SK-N-SH (cell line): ENCODE measurements around the gene CRYZL1. TPM values are rescaled to one million over a fixed set of nuclear protein-coding genes. Genes with fewer than 3 reads are reported as not detected.

Experiments
- CTCF ChIA-PET: fragments of 300-600, 350-600 bp; formaldehyde crosslinking; extraction: SDS; loops from one replicate; lab custom pipeline; 2021; lab: Yijun Ruan, JAX
- POLR2A ChIA-PET: fragments of 350-600 bp; sonication (Branson Sonifier 250); formaldehyde crosslinking; extraction: SDS; loops from one replicate; lab custom pipeline; 2020; ENCODE audit warnings: antibody characterized with exemption, inconsistent platforms; lab: Yijun Ruan, JAX
- DNase-seq: peaks from one replicate; pipeline ENCODE4 v3.0.0; 2012
- H2AFZ ChIP-seq: fragments of 200-600 bp; sonication (generic); 2 replicates; pipeline ENCODE4 v1.8.1; 2016; ENCODE audit warnings: antibody characterized with exemption, mild to moderate bottlenecking, low read depth
- H3F3A ChIP-seq: fragments of 200-600 bp; sonication (generic); replicated peaks from 2 replicates; pipeline ENCODE3; 2016; ENCODE audit warnings: antibody characterized with exemption, mild to moderate bottlenecking; ENCODE audit not compliant: insufficient read depth
- H3K27ac ChIP-seq, 2 experiments: fragments of 200-500 bp in 1 of 2; fragments of 200-600 bp in 1 of 2; sonication (Bioruptor generic) in 1 of 2; sonication (generic), shearing (Covaris generic) in 1 of 2; 2 replicates each; pipeline versions ENCODE4 v1.5.1 to v1.6.1; 2014 to 2016; ENCODE audit warnings: low read depth in 2 of 2, inconsistent platforms in 1 of 2, low read length in 1 of 2, mild to moderate bottlenecking in 1 of 2, mixed read lengths in 1 of 2
- H3K27me3 ChIP-seq: fragments of 200-600 bp; sonication (generic), shearing (Covaris generic); 2 replicates; pipeline ENCODE4 v1.6.1; 2016; ENCODE audit warnings: mixed run types; ENCODE audit not compliant: insufficient read depth
- H3K36me3 ChIP-seq, 2 experiments: fragments of 200-500 bp in 1 of 2; fragments of 200-600 bp in 1 of 2; sonication (Bioruptor generic) in 1 of 2; sonication (generic) in 1 of 2; replicated peaks in 1 of 2; 2 replicates each; pipeline versions ENCODE3 to v1.5.1; 2014 to 2016; ENCODE audit warnings: low read length in 1 of 2, mild to moderate bottlenecking in 1 of 2; ENCODE audit not compliant: insufficient read depth in 2 of 2, control insufficient read depth in 1 of 2
- H3K4me1 ChIP-seq, 2 experiments: fragments of 200-500 bp in 1 of 2; fragments of 200-600 bp in 1 of 2; sonication (Bioruptor generic) in 1 of 2; sonication (generic), shearing (Covaris generic) in 1 of 2; 2 replicates each; pipeline versions ENCODE4 v1.5.1 to v1.6.1; 2014 to 2016; ENCODE audit warnings: low read depth in 1 of 2, low read length in 1 of 2, mixed run types in 1 of 2; ENCODE audit not compliant: insufficient read depth in 2 of 2, control insufficient read depth in 1 of 2
- H3K4me2 ChIP-seq: fragments of 200-600 bp; sonication (generic), shearing (Covaris generic); 2 replicates; pipeline ENCODE4 v1.6.1; 2017; ENCODE audit warnings: mixed run types
- H3K4me3 ChIP-seq, 2 experiments: fragments of 200-500 bp in 1 of 2; fragments of 200-600 bp in 1 of 2; sonication (Bioruptor generic) in 1 of 2; sonication (generic), shearing (Covaris generic) in 1 of 2; 2 replicates each; pipeline versions ENCODE4 v1.5.1 to v1.8.1; 2014 to 2016; ENCODE audit warnings: low read depth in 2 of 2, inconsistent platforms in 1 of 2, low read length in 1 of 2, mild to moderate bottlenecking in 1 of 2, mixed read lengths in 1 of 2, moderate library complexity in 1 of 2
- H3K79me2 ChIP-seq: fragments of 200-600 bp; sonication (generic); 2 replicates; pipeline ENCODE4 v1.8.1; 2017; ENCODE audit warnings: mild to moderate bottlenecking; ENCODE audit not compliant: insufficient read depth
- H3K9ac ChIP-seq: fragments of 200-600 bp; sonication (generic); 2 replicates; pipeline ENCODE4 v1.6.1; 2017; ENCODE audit warnings: mixed run types
- H3K9me2 ChIP-seq: fragments of 200-600 bp; sonication (generic); 2 replicates; pipeline ENCODE4 v1.6.1; 2017; ENCODE audit warnings: mixed run types
- H3K9me3 ChIP-seq: fragments of 200-600 bp; sonication (generic); 2 replicates; pipeline ENCODE4 v1.6.1; 2017; ENCODE audit warnings: mixed run types, mild to moderate bottlenecking, moderate library complexity
- H4K20me1 ChIP-seq: fragments of 200-600 bp; sonication (generic); 2 replicates; pipeline ENCODE4 v1.6.1; 2017; ENCODE audit warnings: mild to moderate bottlenecking, mixed run types; ENCODE audit not compliant: insufficient read depth
- CTCF ChIP-seq: fragments of 200-600 bp; sonication (generic); IDR thresholded peaks from 2 replicates; pipeline ENCODE4 v1.6.1; 2017; ENCODE audit warnings: antibody characterized with exemption, mild to moderate bottlenecking, moderate library complexity
- ELF1 ChIP-seq: IDR thresholded peaks from 2 replicates; pipeline ENCODE4 v1.4.0; 2012
- EP300 ChIP-seq, 2 experiments: IDR thresholded peaks; 2 replicates each; pipeline versions ENCODE4 v1.4.0 to v1.6.1; 2012; ENCODE audit warnings: borderline replicate concordance in 1 of 2, low read depth in 1 of 2, low read length in 1 of 2
- FOXJ3 ChIP-seq: sonication (generic); formaldehyde crosslinking; IDR thresholded peaks from 2 replicates; pipeline ENCODE4 v1.5.1; 2020; ENCODE audit warnings: mild to moderate bottlenecking, missing genetic modification reagents
- FOXM1 ChIP-seq: IDR thresholded peaks from 2 replicates; pipeline ENCODE4 v1.4.0; 2012; ENCODE audit warnings: low read depth, mild to moderate bottlenecking
- GABPA ChIP-seq: IDR thresholded peaks from 2 replicates; pipeline ENCODE4 v1.4.0; 2012; ENCODE audit warnings: low read depth, mild to moderate bottlenecking
- GATA2 ChIP-seq: sonication (generic); formaldehyde crosslinking; IDR thresholded peaks from 2 replicates; pipeline ENCODE4 v1.5.0; 2020; ENCODE audit warnings: mild to moderate bottlenecking, missing genetic modification reagents
- IRF3 ChIP-seq: fragments of 150-350 bp; IDR thresholded peaks from 2 replicates; pipeline ENCODE4 v1.6.1; 2016; ENCODE audit warnings: mild to moderate bottlenecking, low read depth, low read length
- JUND ChIP-seq: IDR thresholded peaks from 2 replicates; pipeline ENCODE4 v1.4.0; 2012
- MAX ChIP-seq: IDR thresholded peaks from 2 replicates; pipeline ENCODE4 v1.4.0; 2012; ENCODE audit warnings: low read depth
- MXI1 ChIP-seq: IDR thresholded peaks from 2 replicates; pipeline ENCODE4 v1.6.1; 2012; ENCODE audit warnings: mild to moderate bottlenecking, low read depth, low read length, improper control_type of control experiment
- NFIC ChIP-seq: IDR thresholded peaks from 2 replicates; pipeline ENCODE4 v1.4.0; 2012; ENCODE audit warnings: borderline replicate concordance
- RAD21 ChIP-seq: IDR thresholded peaks from 2 replicates; pipeline ENCODE4 v1.6.1; 2012; ENCODE audit warnings: mild to moderate bottlenecking, low read length
- RCOR1 ChIP-seq: fragments of 150-350 bp; IDR thresholded peaks from 2 replicates; pipeline ENCODE4 v1.6.1; 2017; ENCODE audit warnings: antibody characterized with exemption, low read length
- RFX5 ChIP-seq: IDR thresholded peaks from 2 replicates; pipeline ENCODE4 v1.6.1; 2012; ENCODE audit warnings: mild to moderate bottlenecking, improper control_type of control experiment, low read length
- SMC3 ChIP-seq: IDR thresholded peaks from 2 replicates; pipeline ENCODE4 v1.6.1; 2012; ENCODE audit warnings: low read depth, low read length, improper control_type of control experiment
- TCF12 ChIP-seq: IDR thresholded peaks from 2 replicates; pipeline ENCODE4 v1.4.0; 2012
- YY1 ChIP-seq: IDR thresholded peaks from 2 replicates; pipeline ENCODE4 v1.4.0; 2012; ENCODE audit warnings: low read depth, mild to moderate bottlenecking
- WGBS: methylation state at CpG from one replicate; pipeline ENCODE4 v1.1.6; 2017; ENCODE audit warnings: low lambda C conversion rate; 5-methylcytosine and 5-hydroxymethylcytosine counted together
- polyA plus RNA-seq, 3 experiments: library from polyadenylated mRNA; depleted of rRNA; stranded (reverse); fragments of >200 nt; gene quantifications; 2 replicates each; pipeline ENCODE4 v1.2.3, GENCODE V29; 2012

CRYZL1 gene
- polyA plus RNA-seq, 1 of the 3 experiments (the other 2 are of a cell fraction) = 26.3 TPM

GRCh38 chr21:33663241-33663640 is 21.7 kb upstream of the CRYZL1 start (continued):
- TF ChIP-seq NFIC (no peak), IRF3 (no peak), JUND (no peak), TCF12 (no peak), EP300 (IDR thresholded peaks at IDR 0.05; ENCODE audit: borderline replicate concordance in 1 of 2, low read depth in 1 of 2, low read length in 1 of 2) (no peak), MXI1 (no peak)

GRCh38 chr21:33662046-33662445 is 20.5 kb upstream of the CRYZL1 start:
- H3K79me2 ChIP-seq = peaks cover 99% of the 10 kb centered on the region
- no peak overlapping the region for H2AFZ ChIP-seq
- H4K20me1 ChIP-seq = peaks cover 17% of the 10 kb centered on the region
- no peaks in the 10 kb centered on the region for H3K9me2 ChIP-seq
- H3K4me2 ChIP-seq = no peak overlapping the region
- no peak overlapping the region for H3K27ac ChIP-seq
- H3K9ac ChIP-seq = no peak overlapping the region
- H3K36me3 ChIP-seq = peaks cover 0 to 14% of the 10 kb centered on the region in 2 experiments
- H3K4me1 ChIP-seq = peaks cover 0 to 4% of the 10 kb centered on the region in 2 experiments; a peak in 1 of 4 replicates
- H3K9me3 ChIP-seq = peaks cover 4% of the 10 kb centered on the region; the same call in 1 of the 2 replicates
- POLR2A ChIA-PET = interaction anchor here (1.0 kb wide), 1 partner anchor 37 kb away, joined by 3 read pairs; no protein-coding TSS in a partner anchor
- no peaks in the 10 kb centered on the region for H3K27me3 ChIP-seq
- no peak for DNase-seq
- H3K4me3 ChIP-seq = no peak overlapping the region
- H3F3A ChIP-seq = peaks cover 9% of the 10 kb centered on the region
- CTCF ChIA-PET = no interaction called here
- TF ChIP-seq GATA2 = no peak
- 93% methylated on average over 3 of the region's 3 CpGs for WGBS

GRCh38 chr21:33661146-33661545 is 19.6 kb upstream of the CRYZL1 start:
- no peaks in the 10 kb centered on the region for H3K27me3 ChIP-seq
- no peak overlapping the region for H3K4me3 ChIP-seq
- no peak for TF ChIP-seq SMC3
- no peak for TF ChIP-seq RFX5
- TF ChIP-seq GABPA = no peak
- no peak for TF ChIP-seq FOXM1
- no peak for TF ChIP-seq EP300 (IDR thresholded peaks at IDR 0.05; ENCODE audit: borderline replicate concordance in 1 of 2, low read depth in 1 of 2, low read length in 1 of 2)
- TF ChIP-seq RCOR1 = no peak
- no peak for TF ChIP-seq IRF3
- no peak for TF ChIP-seq RAD21
- TF ChIP-seq FOXJ3 = no peak
- TF ChIP-seq CTCF = no peak
- TF ChIP-seq NFIC = no peak
- no peak for TF ChIP-seq MAX
- no peak for TF ChIP-seq ELF1
- no peak for TF ChIP-seq MXI1
- no peak for TF ChIP-seq YY1
- POLR2A ChIA-PET = no interaction called here
- peaks cover 10% of the 10 kb centered on the region for H4K20me1 ChIP-seq
- DNase-seq = no peak
- CTCF ChIA-PET = no interaction called here
- no peak overlapping the region for H2AFZ ChIP-seq
- H3K9ac ChIP-seq = no peak overlapping the region
- peaks cover 11% of the 10 kb centered on the region for H3F3A ChIP-seq
- no peak overlapping the region for H3K4me2 ChIP-seq
- H3K9me2 ChIP-seq = no peaks in the 10 kb centered on the region
- H3K36me3 ChIP-seq = peaks cover 0 to 14% of the 10 kb centered on the region in 2 experiments
- 96% methylated on average over 1 of the region's 1 CpG for whole genome bisulfite sequencing
- no peak overlapping the region for H3K27ac ChIP-seq
- peaks cover 0 to 4% of the 10 kb centered on the region in 2 experiments; a peak in 1 of 4 replicates for H3K4me1 ChIP-seq
- peaks cover 98% of the 10 kb centered on the region for H3K79me2 ChIP-seq
- peaks cover 4% of the 10 kb centered on the region; the same call in 1 of the 2 replicates for H3K9me3 ChIP-seq
